Activated CD4-positive, alpha-beta T cell treated with anti-CD3 and anti-CD28 coated beads, Interleukin-2, amount 10 ng/mL, durations not matched to agents 7 days and 5 days (primary cell): ENCODE data around the gene MEF2D. TPM values are rescaled to one million over a fixed set of nuclear protein-coding genes. Genes with fewer than 3 reads are reported as not detected.

ENCODE experiments used
- CTCF ChIA-PET: fragments of 350-600 bp; sonication (Branson Sonifier 250); formaldehyde crosslinking; loops from one replicate; lab custom pipeline; 2021; ENCODE audit warnings: antibody characterized with exemption; lab: Charles Lee
- POLR2A ChIA-PET: fragments of 350-600 bp; sonication (Branson Sonifier 250); formaldehyde crosslinking; loops from one replicate; lab custom pipeline; 2021; ENCODE audit warnings: antibody characterized with exemption; lab: Charles Lee
- DNase-seq: peaks from one replicate; pipeline ENCODE4 v3.0.0-alpha.2; 2020
- H3K27ac Mint-ChIP-seq: one replicate; pipeline ENCODE4 v1.8.0; 2021; ENCODE audit warnings: mild to moderate bottlenecking, moderate library complexity, mixed read lengths
- H3K27me3 Mint-ChIP-seq: one replicate; pipeline ENCODE4 v1.8.0; 2021; ENCODE audit warnings: mixed read lengths
- H3K36me3 Mint-ChIP-seq: one replicate; pipeline ENCODE4 v1.8.0; 2021; ENCODE audit warnings: low read depth, mixed read lengths
- H3K4me1 Mint-ChIP-seq: one replicate; pipeline ENCODE4 v1.8.0; 2021; ENCODE audit warnings: mixed read lengths
- H3K4me3 Mint-ChIP-seq: one replicate; pipeline ENCODE4 v1.8.0; 2021; ENCODE audit warnings: mild to moderate bottlenecking, moderate library complexity, mixed read lengths
- H3K9me3 Mint-ChIP-seq: one replicate; pipeline ENCODE4 v1.8.0; 2021; ENCODE audit warnings: mixed read lengths
- total RNA-seq, 2 experiments: library from RNA; stranded (reverse); gene quantifications; one replicate each; pipeline ENCODE4 v1.2.3, GENCODE V29; 2021

The MEF2D gene
- 10 to 100 TPM; 34.0 to 39.4 TPM for total RNA-seq

GRCh38 chr1:156500543-156500792 is at the start of gene MEF2D:
TSS of gene MEF2D (minus strand) at chr1:156500775. CDS start at chr1:156483292, 17,483 bp downstream.
- no peak for DNase-seq
- CTCF ChIA-PET: interaction anchor here (1.0 to 5.3 kb wide), 16 partner anchors 7 to 93 kb away, joined by 3 to 33 read pairs (median 5); partner anchors contain the start of gene NAXE
- peaks cover 23% of the 10 kb centered on the region for H3K36me3 Mint-ChIP-seq
- peak within 1 kb of the TSS; percentile 99 for H3K27ac Mint-ChIP-seq
- H3K27me3 Mint-ChIP-seq: no peaks in the 10 kb centered on the region
- H3K4me1 Mint-ChIP-seq: peaks cover 75% of the 10 kb centered on the region
- peak within 1 kb of the TSS; percentile 87 for H3K4me3 Mint-ChIP-seq
- H3K9me3 Mint-ChIP-seq: peaks cover 4% of the 10 kb centered on the region
- POLR2A ChIA-PET: interaction anchor here (0.6 to 1.4 kb wide), 3 partner anchors 9 to 28 kb away, joined by 3 to 7 read pairs (median 4); no protein-coding TSS in a partner anchor

- Mint-ChIP-seq H3K27me3 (no peaks in the 10 kb centered on the region), H3K4me3 (no peak overlapping the region), H3K9me3 (no peaks in the 10 kb centered on the region), H3K27ac (no peak overlapping the region), H3K36me3 (peaks cover 22% of the 10 kb centered on the region), H3K4me1 (peaks cover 2% of the 10 kb centered on the region)
- no peak for DNase-seq
- ChIA-PET POLR2A (no interaction called here), CTCF (interaction anchor here (0.7 to 2.6 kb wide), 3 partner anchors 10 to 49 kb away, joined by 3 to 7 read pairs (median 4); no protein-coding TSS in a partner anchor)
These were observed 49.8 kb upstream of the MEF2D start for GRCh38 chr1:156550346-156550745.

- Mint-ChIP-seq H3K27me3 (no peaks in the 10 kb centered on the region), H3K36me3 (peaks cover 22% of the 10 kb centered on the region), H3K4me1 (peaks cover 2% of the 10 kb centered on the region), H3K4me3 (no peak overlapping the region), H3K9me3 (no peaks in the 10 kb centered on the region), H3K27ac (no peak overlapping the region)
- POLR2A ChIA-PET: no interaction called here
- no peak for DNase-seq
- CTCF ChIA-PET: interaction anchor here (0.7 to 2.6 kb wide), 2 partner anchors 9 to 45 kb away, joined by 3 to 7 read pairs; no protein-coding TSS in a partner anchor
These were observed 49.3 kb upstream of the MEF2D start for GRCh38 chr1:156549831-156550230.

GRCh38 chr1:156549390-156549789 is 48.8 kb upstream of the MEF2D start:
- Mint-ChIP-seq H3K36me3 (peaks cover 21% of the 10 kb centered on the region), H3K4me1 (peaks cover 2% of the 10 kb centered on the region), H3K9me3 (no peaks in the 10 kb centered on the region), H3K27ac (no peak overlapping the region), H3K4me3 (no peak overlapping the region), H3K27me3 (no peaks in the 10 kb centered on the region)
- POLR2A ChIA-PET: no interaction called here
- CTCF ChIA-PET: interaction anchor here (0.7 to 2.6 kb wide), 3 partner anchors 9 to 45 kb away, joined by 3 to 7 read pairs (median 4); no protein-coding TSS in a partner anchor
- no peak for DNase-seq

GRCh38 chr1:156547982-156548381 is 47.4 kb upstream of the MEF2D start:
- ChIA-PET CTCF (interaction anchor here (0.8 kb wide), 1 partner anchor 143 kb away, joined by 3 read pairs; no protein-coding TSS in a partner anchor), POLR2A (no interaction called here)
- H3K36me3 Mint-ChIP-seq: peaks cover 17% of the 10 kb centered on the region
- H3K4me3 Mint-ChIP-seq: no peak overlapping the region
- H3K4me1 Mint-ChIP-seq: no peaks in the 10 kb centered on the region
- no peaks in the 10 kb centered on the region for H3K27me3 Mint-ChIP-seq
- no peak for DNase-seq
- no peak overlapping the region for H3K27ac Mint-ChIP-seq
- no peaks in the 10 kb centered on the region for H3K9me3 Mint-ChIP-seq

- H3K36me3 Mint-ChIP-seq: peaks cover 16% of the 10 kb centered on the region
- no peaks in the 10 kb centered on the region for H3K27me3 Mint-ChIP-seq
- no peaks in the 10 kb centered on the region for H3K4me1 Mint-ChIP-seq
- no peak for DNase-seq
- POLR2A ChIA-PET: no interaction called here
- H3K27ac Mint-ChIP-seq: no peak overlapping the region
- no peaks in the 10 kb centered on the region for H3K9me3 Mint-ChIP-seq
- H3K4me3 Mint-ChIP-seq: no peak overlapping the region
- CTCF ChIA-PET: interaction anchor here (0.5 to 0.8 kb wide), 2 partner anchors 78 to 144 kb away, joined by 3 read pairs; no protein-coding TSS in a partner anchor
These were observed 46.9 kb upstream of the MEF2D start for GRCh38 chr1:156547434-156547833.

- no peaks in the 10 kb centered on the region for H3K4me1 Mint-ChIP-seq
- ChIA-PET POLR2A (no interaction called here), CTCF (no interaction called here)
- no peak overlapping the region for H3K4me3 Mint-ChIP-seq
- no peaks in the 10 kb centered on the region for H3K27me3 Mint-ChIP-seq
- no peak for DNase-seq
- H3K9me3 Mint-ChIP-seq: no peaks in the 10 kb centered on the region
- H3K27ac Mint-ChIP-seq: no peak overlapping the region
- H3K36me3 Mint-ChIP-seq: peaks cover 19% of the 10 kb centered on the region
These were observed 45.7 kb upstream of the MEF2D start for GRCh38 chr1:156546267-156546666.

- no peaks in the 10 kb centered on the region for H3K4me1 Mint-ChIP-seq
- ChIA-PET CTCF (no interaction called here), POLR2A (no interaction called here)
- no peaks in the 10 kb centered on the region for H3K27me3 Mint-ChIP-seq
- H3K36me3 Mint-ChIP-seq: peaks cover 19% of the 10 kb centered on the region
- H3K9me3 Mint-ChIP-seq: no peaks in the 10 kb centered on the region
- no peak overlapping the region for H3K27ac Mint-ChIP-seq
- no peak for DNase-seq
- no peak overlapping the region for H3K4me3 Mint-ChIP-seq
These were observed 44.1 kb upstream of the MEF2D start for GRCh38 chr1:156544592-156545102.

- H3K4me3 Mint-ChIP-seq: no peak overlapping the region
- H3K36me3 Mint-ChIP-seq: peaks cover 24% of the 10 kb centered on the region
- H3K27ac Mint-ChIP-seq: no peak overlapping the region
- peaks cover 6% of the 10 kb centered on the region for H3K4me1 Mint-ChIP-seq
- DNase-seq: no peak
- no peaks in the 10 kb centered on the region for H3K9me3 Mint-ChIP-seq
- H3K27me3 Mint-ChIP-seq: no peaks in the 10 kb centered on the region
- ChIA-PET CTCF (interaction anchor here (0.6 to 1.0 kb wide), 3 partner anchors 13 to 401 kb away, joined by 3 to 5 read pairs (median 4); no protein-coding TSS in a partner anchor), POLR2A (no interaction called here)
These were observed 42.5 kb upstream of the MEF2D start for GRCh38 chr1:156543066-156543465.

- Mint-ChIP-seq H3K27me3 (no peaks in the 10 kb centered on the region), H3K4me3 (no peak overlapping the region), H3K36me3 (peaks cover 18% of the 10 kb centered on the region), H3K4me1 (peaks cover 6% of the 10 kb centered on the region), H3K9me3 (no peaks in the 10 kb centered on the region), H3K27ac (no peak overlapping the region)
- CTCF ChIA-PET: interaction anchor here (1.1 to 1.8 kb wide), 3 partner anchors 9 to 39 kb away, joined by 6 to 7 read pairs (median 6); no protein-coding TSS in a partner anchor
- POLR2A ChIA-PET: no interaction called here
- no peak for DNase-seq
These were observed 40.4 kb upstream of the MEF2D start for GRCh38 chr1:156540955-156541354.

- ChIA-PET CTCF (interaction anchor here (1.7 to 1.8 kb wide), 2 partner anchors 11 to 38 kb away, joined by 6 to 7 read pairs; no protein-coding TSS in a partner anchor), POLR2A (no interaction called here)
- peak overlapping the region; percentile 9 for H3K27ac Mint-ChIP-seq
- peaks cover 6% of the 10 kb centered on the region for H3K4me1 Mint-ChIP-seq
- peaks cover 20% of the 10 kb centered on the region for H3K36me3 Mint-ChIP-seq
- H3K9me3 Mint-ChIP-seq: no peaks in the 10 kb centered on the region
- no peaks in the 10 kb centered on the region for H3K27me3 Mint-ChIP-seq
- DNase-seq: no peak
- no peak overlapping the region for H3K4me3 Mint-ChIP-seq
These were observed 39.3 kb upstream of the MEF2D start for GRCh38 chr1:156539818-156540355.

- DNase-seq: no peak
- CTCF ChIA-PET: interaction anchor here (1.0 kb wide), 1 partner anchor 13 kb away, joined by 3 read pairs; no protein-coding TSS in a partner anchor
- Mint-ChIP-seq H3K27me3 (no peaks in the 10 kb centered on the region), H3K27ac (no peak overlapping the region), H3K4me1 (peaks cover 6% of the 10 kb centered on the region), H3K9me3 (no peaks in the 10 kb centered on the region), H3K36me3 (peaks cover 20% of the 10 kb centered on the region), H3K4me3 (no peak overlapping the region)
- POLR2A ChIA-PET: no interaction called here
These were observed 38.3 kb upstream of the MEF2D start for GRCh38 chr1:156538711-156539440.

- H3K4me3 Mint-ChIP-seq: no peak overlapping the region
- no peaks in the 10 kb centered on the region for H3K27me3 Mint-ChIP-seq
- H3K27ac Mint-ChIP-seq: no peak overlapping the region
- no peaks in the 10 kb centered on the region for H3K9me3 Mint-ChIP-seq
- ChIA-PET POLR2A (no interaction called here), CTCF (interaction anchor here (2.2 kb wide), 1 partner anchor 56 kb away, joined by 6 read pairs; no protein-coding TSS in a partner anchor)
- peaks cover 6% of the 10 kb centered on the region for H3K4me1 Mint-ChIP-seq
- H3K36me3 Mint-ChIP-seq: peaks cover 24% of the 10 kb centered on the region
- no peak for DNase-seq
These were observed 36.5 kb upstream of the MEF2D start for GRCh38 chr1:156537027-156537426.
